HepG2 (cell line): ENCODE data around the gene CXADR. TPM values are rescaled to one million over a fixed set of nuclear protein-coding genes. Genes with fewer than 3 reads are reported as not detected.

ENCODE experiments used
- CENPBD1 ChIP-seq: sonication (generic); formaldehyde crosslinking; IDR thresholded peaks from 2 replicates; pipeline ENCODE4 v1.8.0; 2022; ENCODE audit warnings: missing genetic modification reagents, low read depth, mild to moderate bottlenecking, borderline replicate concordance
- CENPX ChIP-seq: sonication (generic); formaldehyde crosslinking; IDR thresholded peaks from 2 replicates; pipeline ENCODE4 v1.9.0; 2021; ENCODE audit warnings: mild to moderate bottlenecking, missing genetic modification reagents, moderate library complexity
- E2F1 ChIP-seq: sonication (generic); formaldehyde crosslinking; IDR thresholded peaks from 2 replicates; pipeline ENCODE4 v1.5.0; 2020; ENCODE audit warnings: missing genetic modification reagents
- ELF4 ChIP-seq: sonication (generic); formaldehyde crosslinking; IDR thresholded peaks from 2 replicates; pipeline ENCODE4 v1.5.0; 2020; ENCODE audit warnings: missing genetic modification reagents, mild to moderate bottlenecking, moderate library complexity, borderline replicate concordance
- HCFC1 ChIP-seq: fragments of 150-350 bp; IDR thresholded peaks from 2 replicates; pipeline ENCODE4 v1.6.1; 2014; ENCODE audit warnings: low read depth, low read length
- MIER2 ChIP-seq: IDR thresholded peaks from 2 replicates; pipeline ENCODE4 v1.6.1; 2016; ENCODE audit warnings: missing biosample characterization, missing genetic modification reagents
- NKX3-1 ChIP-seq: sonication (generic); formaldehyde crosslinking; IDR thresholded peaks from 2 replicates; pipeline ENCODE4 v1.5.0; 2020; ENCODE audit warnings: missing genetic modification reagents
- NR2F6 ChIP-seq, 2 experiments: IDR thresholded peaks; 2 replicates each; pipeline ENCODE4 v1.6.1; 2016; ENCODE audit warnings: antibody characterized with exemption in 1 of 2, mild to moderate bottlenecking in 1 of 2
- SIN3B ChIP-seq: fragments of 150-350 bp; IDR thresholded peaks from 2 replicates; pipeline ENCODE4 v1.6.1; 2014; ENCODE audit warnings: low read length
- SOX13 ChIP-seq, 3 experiments: fragments of 450-650 bp in 1 of 3; sonication (generic) in 1 of 3; formaldehyde crosslinking in 1 of 3; IDR thresholded peaks in 2 of 3; conservative IDR thresholded peaks in 1 of 3; 2 replicates each; pipeline versions ENCODE4 v1.5.0 to v1.6.1; 2016 to 2020; ENCODE audit warnings: antibody characterized with exemption in 1 of 3, mild to moderate bottlenecking in 1 of 3, missing compliant biosample characterization in 1 of 3, missing genetic modification reagents in 1 of 3, moderate library complexity in 1 of 3
- TBX2 ChIP-seq: sonication (generic); formaldehyde crosslinking; IDR thresholded peaks from 2 replicates; pipeline ENCODE4 v1.5.0; 2020; ENCODE audit warnings: missing genetic modification reagents, mild to moderate bottlenecking, borderline replicate concordance
- TERF1 ChIP-seq: sonication (generic); formaldehyde crosslinking; IDR thresholded peaks from 2 replicates; pipeline ENCODE4 v1.8.0; 2022; ENCODE audit warnings: mild to moderate bottlenecking, missing genetic modification reagents, moderate library complexity
- TFDP1 ChIP-seq: IDR thresholded peaks from 2 replicates; pipeline ENCODE4 v1.6.1; 2016; ENCODE audit warnings: missing compliant biosample characterization, missing genetic modification reagents, borderline replicate concordance
- TP53 ChIP-seq: sonication (generic); formaldehyde crosslinking; conservative IDR thresholded peaks from 2 replicates; pipeline ENCODE4 v1.4.0; 2020; ENCODE audit warnings: missing genetic modification reagents
- ZBTB7B ChIP-seq: sonication (generic); formaldehyde crosslinking; IDR thresholded peaks from 2 replicates; pipeline ENCODE4 v1.4.0; 2020; ENCODE audit warnings: missing genetic modification reagents
- ZGPAT ChIP-seq: IDR thresholded peaks from 2 replicates; pipeline ENCODE4 v1.6.1; 2016; ENCODE audit warnings: mild to moderate bottlenecking
- ZNF17 ChIP-seq: sonication (generic); formaldehyde crosslinking; IDR thresholded peaks from 2 replicates; pipeline ENCODE4 v1.5.0; 2020; ENCODE audit warnings: mild to moderate bottlenecking, missing genetic modification reagents
- ZNF513 ChIP-seq: sonication (generic); formaldehyde crosslinking; conservative IDR thresholded peaks from 2 replicates; pipeline ENCODE4 v1.5.0; 2020; ENCODE audit warnings: missing genetic modification reagents
- ZNF558 ChIP-seq: sonication (generic); formaldehyde crosslinking; IDR thresholded peaks from 2 replicates; pipeline ENCODE4 v1.9.0; 2022; ENCODE audit warnings: mild to moderate bottlenecking, missing genetic modification reagents, borderline replicate concordance
- ZNF784 ChIP-seq: sonication (generic); formaldehyde crosslinking; IDR thresholded peaks from 2 replicates; pipeline ENCODE4 v1.5.1; 2020; ENCODE audit warnings: missing genetic modification reagents, mild to moderate bottlenecking, borderline replicate concordance
- ZSCAN25 ChIP-seq: sonication (generic); formaldehyde crosslinking; IDR thresholded peaks from 2 replicates; pipeline ENCODE4 v1.8.0; 2022; ENCODE audit warnings: mild to moderate bottlenecking, missing genetic modification reagents
- polyA plus RNA-seq, 8 experiments: library from polyadenylated mRNA; depleted of rRNA in 3 of 8; stranded (reverse) in 7 of 8; unstranded in 1 of 8; fragments of >200 nt; fragmentation: Illumina TruSeq in 4 of 8; extraction: Trizol in 4 of 8; gene quantifications; 2 replicates each; pipeline versions ENCODE4 v1.2.1 to v1.2.3, GENCODE V29; 2011 to 2016; ENCODE audit warnings: low read depth in 4 of 8, missing spikeins in 1 of 8, mixed read lengths in 1 of 8; ENCODE audit not compliant: insufficient read depth in 1 of 8
- total RNA-seq, 5 experiments: library from RNA; depleted of rRNA; stranded (reverse); fragments of >200 nt; fragmentation: Illumina TruSeq; extraction: Trizol; gene quantifications; 2 replicates each; pipeline ENCODE4 v1.2.3, GENCODE V29; 2016; ENCODE audit warnings: low read depth in 1 of 5

Gene CXADR
- total and polyA plus RNA-seq, 2 of the 13 experiments (the other 11 are each of a cell fraction or from before 2014, with no cell fraction given) = 86.8 to 110 TPM

- TF ChIP-seq NKX3-1 (CRISPR knock-in tag) (peak; percentile 90), TP53 (CRISPR knock-in tag) (0 out of 2 replicates have a peak, but pooled peaks have one; percentile 44), SOX13 (IDR thresholded peaks at IDR 0.05) (peak; percentile 60; the same call in 1 of the 2 replicates), SOX13 (CRISPR knock-in tag; conservative IDR thresholded peaks at IDR 0.05 in 1 of 2, IDR thresholded peaks at IDR 0.05 in 1 of 2) (peak in 1 of 2 experiments; percentile 92; a peak in 2 of 4 replicates), ZNF513 (CRISPR knock-in tag) (no peak), TERF1 (CRISPR knock-in tag) (no peak), TFDP1 (no peak), TBX2 (peak; percentile 89), ZBTB7B (CRISPR knock-in tag) (0 out of 2 replicates have a peak, but pooled peaks have one; percentile 48), ELF4 (no peak), NR2F6 (IDR thresholded peaks at IDR 0.05) (peak; percentile 77), NR2F6 (CRISPR knock-in tag; IDR thresholded peaks at IDR 0.05) (peak; percentile 61), CENPX (CRISPR knock-in tag) (no peak), ZNF558 (CRISPR knock-in tag) (no peak), SIN3B (no peak), CENPBD1 (no peak), MIER2 (CRISPR knock-in tag) (0 out of 2 replicates have a peak, but pooled peaks have one; percentile 21), ZSCAN25 (CRISPR knock-in tag) (no peak), HCFC1 (no peak), ZNF784 (CRISPR knock-in tag) (no peak), ZGPAT (peak; percentile 90), ZNF17 (CRISPR knock-in tag) (no peak), E2F1 (CRISPR knock-in tag) (no peak)
These were observed 29.6 kb downstream of the CXADR start (continued) for GRCh38 chr21:17542371-17543011.
